Body of pancreas (tissue), 4 donors: ENCODE data around the gene CCDC33. TPM values are rescaled to one million over a fixed set of nuclear protein-coding genes. Genes with fewer than 3 reads are reported as not detected.
"Not testable (repeated sequence)": the region's sequence is repeated elsewhere in the genome, so short reads cannot be mapped to it uniquely, and the experiment has no call there.

Experiments
- ATAC-seq: fragments of 150-250 bp; one replicate; pipeline ENCODE4 v1.9.1; 2016
- DNase-seq, 4 donors: peaks; one replicate each; pipeline ENCODE4 v3.0.0-alpha.2; 2019
- H3K27ac ChIP-seq, 4 donors: fragments of 200-600 bp; sonication (generic); 1 replicate in 3 of 4; 2 replicates in 1 of 4; pipeline versions ENCODE4 v1.5.1 to v1.6.1; 2016 to 2019; ENCODE audit warnings: mild to moderate bottlenecking in 1 of 4, mixed read lengths in 1 of 4, moderate library complexity in 1 of 4
- H3K27me3 ChIP-seq, 2 donors: fragments of 200-600 bp; sonication (generic); one replicate each; pipeline ENCODE4 v1.6.0; 2016; ENCODE audit warnings: mild to moderate bottlenecking in 1 of 2
- H3K36me3 ChIP-seq, 2 donors: fragments of 200-600 bp; sonication (generic); replicated peaks in 1 of 2; 2 replicates each; pipeline ENCODE4 v1.5.1; 2016; ENCODE audit warnings: low read depth in 2 of 2; ENCODE audit not compliant: insufficient read depth in 1 of 2
- H3K4me1 ChIP-seq: fragments of 200-600 bp; sonication (generic); one replicate; pipeline ENCODE4 v1.6.0; 2016
- H3K4me3 ChIP-seq, 2 donors: fragments of 200-600 bp; sonication (generic); 1 replicate in 1 of 2; 2 replicates in 1 of 2; pipeline ENCODE4 v1.5.1; 2016 to 2019
- H3K9me3 ChIP-seq, 3 donors: fragments of 200-600 bp; sonication (generic); 1 replicate in 2 of 3; 2 replicates in 1 of 3; pipeline ENCODE4 v1.5.1; 2016
- CTCF ChIP-seq, 7 experiments: fragments of 450-650 bp in 4 of 7; fragments of 200-600 bp in 3 of 7; sonication (generic) in 3 of 7; IDR thresholded peaks; one replicate each; pipeline ENCODE4 v1.5.1; 2016 to 2019; ENCODE audit warnings: antibody characterized with exemption in 7 of 7
- POLR2A ChIP-seq, 3 donors: fragments of 450-650 bp; IDR thresholded peaks; one replicate each; pipeline ENCODE4 v1.6.1; 2016; ENCODE audit warnings: antibody characterized with exemption in 3 of 3, mild to moderate bottlenecking in 2 of 3
- WGBS, 2 donors: methylation state at CpG; one replicate each; pipeline ENCODE4 v1.1.5; 2017; 5-methylcytosine and 5-hydroxymethylcytosine counted together
- intact Hi-C: fragments of 100-400 bp; cut with DNase I; formaldehyde crosslinking; loops from one replicate; pipeline ENCODE4 v1.15.1; 2023
- total RNA-seq, 2 donors: library from RNA; depleted of rRNA; stranded (reverse); fragments of >200 nt; gene quantifications; one replicate each; pipeline ENCODE4 v1.1.0, GENCODE V29; 2016

Gene CCDC33
- total RNA-seq, 2 donors from 2014 or later: not detected

- DNase-seq (no peak), ATAC-seq (no peak)
- no peak overlapping the region for H3K4me3 ChIP-seq
- 83 to 89% methylated on average over 3 of the region's 3 CpGs for WGBS, 2 donors
- no peak overlapping the region for H3K27ac ChIP-seq
- no peaks in the 10 kb centered on the region for H3K36me3 ChIP-seq
- H3K27me3 ChIP-seq: no peaks in the 10 kb centered on the region
- H3K4me1 ChIP-seq: no peaks in the 10 kb centered on the region
- no peaks in the 10 kb centered on the region for H3K9me3 ChIP-seq
- intact Hi-C loops: no loop called here
- TF ChIP-seq POLR2A (IDR thresholded peaks at IDR 0.05) (no peak), CTCF (IDR thresholded peaks at IDR 0.05) (no peak)
Observed at GRCh38 chr15:74352393-74352910, 116.3 kb downstream of the CCDC33 start.

- H3K9me3 ChIP-seq, intact Hi-C loops, H3K4me3 ChIP-seq, H3K27me3 ChIP-seq, ATAC-seq, DNase-seq, H3K27ac ChIP-seq, H3K4me1 ChIP-seq, H3K36me3 ChIP-seq: not testable (repeated sequence)
- WGBS, 2 donors: 82 to 86% methylated on average over 2 of the region's 2 CpGs
Observed at GRCh38 chr15:74353992-74354391, 117.9 kb downstream of the CCDC33 start.

GRCh38 chr15:74356050-74356449, 119.9 kb downstream of the CCDC33 start:
- H3K27ac ChIP-seq, H3K9me3 ChIP-seq, DNase-seq, ATAC-seq, H3K36me3 ChIP-seq, intact Hi-C loops, H3K4me3 ChIP-seq, H3K27me3 ChIP-seq, H3K4me1 ChIP-seq: not testable (repeated sequence)
- 78 to 81% methylated on average over 6 of the region's 6 CpGs for WGBS, 2 donors

GRCh38 chr15:74357514-74357913, 121.4 kb downstream of the CCDC33 start:
- H3K4me1 ChIP-seq, H3K36me3 ChIP-seq, H3K4me3 ChIP-seq, H3K9me3 ChIP-seq, H3K27me3 ChIP-seq, H3K27ac ChIP-seq, ATAC-seq, DNase-seq, intact Hi-C loops: not testable (repeated sequence)
- WGBS, 2 donors: 76 to 90% methylated on average over 7 of the region's 7 CpGs

- intact Hi-C loops, H3K4me1 ChIP-seq, DNase-seq, H3K27ac ChIP-seq, H3K9me3 ChIP-seq, H3K27me3 ChIP-seq, H3K4me3 ChIP-seq, ATAC-seq, H3K36me3 ChIP-seq: not testable (repeated sequence)
- 69 to 71% methylated on average over 6 of the region's 6 CpGs for WGBS, 2 donors
Observed at GRCh38 chr15:74359376-74359775, 123.2 kb downstream of the CCDC33 start.

- H3K4me3 ChIP-seq, H3K27me3 ChIP-seq, H3K27ac ChIP-seq, H3K4me1 ChIP-seq, DNase-seq, ATAC-seq, H3K36me3 ChIP-seq, H3K9me3 ChIP-seq, intact Hi-C loops: not testable (repeated sequence)
- WGBS, 2 donors: 26 to 64% methylated on average over 1 of the region's 1 CpG
Observed at GRCh38 chr15:74360855-74361254, 124.7 kb downstream of the CCDC33 start.

- H3K27ac ChIP-seq: no peak overlapping the region
- H3K4me1 ChIP-seq: peaks cover 7% of the 10 kb centered on the region
- WGBS, 2 donors: 48 to 62% methylated on average over 1 of the region's 1 CpG
- no peak overlapping the region for H3K4me3 ChIP-seq
- no peak for DNase-seq
- TF ChIP-seq CTCF (IDR thresholded peaks at IDR 0.05): no peak
- no peak for TF ChIP-seq POLR2A (IDR thresholded peaks at IDR 0.05)
- no peaks in the 10 kb centered on the region for H3K36me3 ChIP-seq
- intact Hi-C loops: no loop called here
- peaks cover 0 to 5% of the 10 kb centered on the region in 2 donors for H3K27me3 ChIP-seq
- no peak for ATAC-seq
- no peaks in the 10 kb centered on the region for H3K9me3 ChIP-seq
Observed at GRCh38 chr15:74362482-74362881, 126.4 kb downstream of the CCDC33 start.
